Activated CD8-positive, alpha-beta memory T cell treated with anti-CD3 and anti-CD28 coated beads, Interleukin-2, amount 50 U/mL, for 4 hours (primary cell): ENCODE data around the gene GPR78.

Source experiments
- DNase-seq: peaks from one replicate; pipeline ENCODE4 v3.0.0-alpha.2; 2020

GPR78 gene, protein sequence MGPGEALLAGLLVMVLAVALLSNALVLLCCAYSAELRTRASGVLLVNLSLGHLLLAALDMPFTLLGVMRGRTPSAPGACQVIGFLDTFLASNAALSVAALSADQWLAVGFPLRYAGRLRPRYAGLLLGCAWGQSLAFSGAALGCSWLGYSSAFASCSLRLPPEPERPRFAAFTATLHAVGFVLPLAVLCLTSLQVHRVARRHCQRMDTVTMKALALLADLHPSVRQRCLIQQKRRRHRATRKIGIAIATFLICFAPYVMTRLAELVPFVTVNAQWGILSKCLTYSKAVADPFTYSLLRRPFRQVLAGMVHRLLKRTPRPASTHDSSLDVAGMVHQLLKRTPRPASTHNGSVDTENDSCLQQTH

DNA sequence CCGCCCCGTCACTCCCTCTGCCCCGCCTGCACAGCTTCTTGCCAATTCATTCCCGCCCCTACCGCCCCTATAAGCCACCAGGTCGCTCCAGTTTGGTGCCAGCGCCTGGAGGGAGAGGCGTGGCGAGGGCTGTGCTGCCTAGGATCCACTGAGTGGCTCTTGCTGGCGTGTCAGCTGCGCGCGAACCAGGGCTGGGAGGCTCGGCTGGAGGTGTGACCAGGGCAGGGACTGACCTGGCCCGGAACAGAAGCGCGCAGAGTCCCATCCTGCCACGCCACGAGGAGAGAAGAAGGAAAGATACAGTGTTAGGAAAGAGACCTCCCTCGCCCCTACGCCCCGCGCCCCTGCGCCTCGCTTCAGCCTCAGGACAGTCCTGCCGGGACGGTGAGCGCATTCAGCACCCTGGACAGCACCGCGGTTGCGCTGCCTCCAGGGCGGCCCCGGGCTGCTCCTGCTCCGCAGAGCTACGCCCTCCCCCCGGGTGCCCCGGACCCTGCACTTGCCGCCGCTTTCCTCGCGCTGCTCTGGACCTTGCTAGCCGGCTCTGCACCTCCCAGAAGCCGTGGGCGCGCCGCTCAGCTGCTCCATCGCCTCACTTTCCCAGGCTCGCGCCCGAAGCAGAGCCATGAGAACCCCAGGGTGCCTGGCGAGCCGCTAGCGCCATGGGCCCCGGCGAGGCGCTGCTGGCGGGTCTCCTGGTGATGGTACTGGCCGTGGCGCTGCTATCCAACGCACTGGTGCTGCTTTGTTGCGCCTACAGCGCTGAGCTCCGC, at the start of gene GPR78:
Gene GPR78 (plus strand): TSS at position 72 of the 773 bp plus-strand sequence. CDS start 591 bp downstream, at position 663.
- no peak for DNase-seq

DNA sequence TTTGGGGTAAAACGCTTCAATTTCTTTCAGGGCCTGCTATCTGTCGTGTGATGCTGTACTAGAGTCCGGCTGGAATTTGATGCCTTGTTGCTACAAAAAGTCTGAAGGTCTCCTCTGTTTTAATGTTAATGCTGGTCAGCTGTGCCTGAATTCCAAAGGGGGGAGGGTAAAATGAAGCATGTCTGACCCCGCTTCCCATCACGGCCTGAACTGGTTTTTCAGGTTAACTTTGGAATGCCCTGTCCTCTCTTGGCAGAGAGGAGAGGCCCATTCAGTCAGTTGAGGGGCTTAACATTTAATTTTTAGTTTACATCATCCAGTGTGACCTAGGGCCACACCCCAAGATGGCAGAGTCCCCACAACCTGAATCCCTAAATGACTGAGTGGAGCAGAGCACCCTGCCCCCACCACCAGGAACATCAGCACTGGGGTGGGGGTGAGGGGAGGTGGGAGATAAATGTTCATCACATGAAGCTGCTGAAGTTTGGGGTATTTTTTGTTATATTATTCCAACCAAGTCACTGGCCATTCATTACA, 47.9 kb upstream of the GPR78 start:
- DNase-seq = no peak

DNA sequence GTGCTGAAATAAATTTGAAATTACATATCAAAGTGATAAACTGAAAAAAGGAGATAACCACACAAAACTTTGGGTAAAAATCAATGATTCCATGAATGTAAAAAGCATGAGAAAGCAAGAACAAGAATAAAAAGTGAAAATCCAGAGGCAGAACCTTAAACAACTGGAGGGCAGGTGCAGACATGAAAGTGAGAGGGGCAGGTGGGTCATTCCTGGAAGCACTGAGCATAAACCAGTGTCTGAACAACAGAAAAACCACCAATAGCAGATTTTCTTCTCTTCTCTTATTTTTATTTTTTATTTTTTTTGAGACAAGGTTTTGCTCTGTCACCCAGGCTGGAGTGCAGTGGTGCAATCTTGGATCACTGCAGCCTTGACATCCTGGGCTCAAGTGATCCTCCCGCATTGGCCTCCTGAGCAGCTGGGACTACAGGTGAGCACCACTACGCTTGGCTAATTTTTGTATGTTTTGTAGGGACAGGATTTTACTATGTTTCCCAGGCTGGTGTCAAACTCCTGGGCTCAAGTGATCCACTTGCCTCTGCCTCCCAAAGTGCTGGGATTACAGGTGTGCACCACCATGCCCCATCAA, 46.8 kb upstream of the GPR78 start:
- DNase-seq = no peak

DNA sequence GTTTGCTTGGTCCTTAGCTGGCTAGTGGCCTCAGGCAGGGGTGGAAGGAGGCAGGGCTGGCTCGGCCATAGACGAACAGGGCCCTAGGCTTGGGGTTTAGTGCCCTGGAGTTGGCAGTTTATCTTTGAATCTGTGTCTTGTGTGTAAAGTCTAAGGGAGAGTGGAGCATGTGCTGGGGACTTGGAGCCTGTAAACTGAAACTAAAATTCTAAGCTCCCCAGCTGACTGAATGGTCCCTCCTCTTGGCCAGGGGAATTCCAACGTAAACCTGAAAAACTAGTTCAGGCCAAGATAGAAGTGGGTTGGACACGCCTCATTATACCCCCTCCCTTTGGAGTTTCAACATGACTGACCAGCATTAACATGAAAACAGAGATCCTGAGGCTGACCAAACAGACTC, 46.1 kb upstream of the GPR78 start:
- no peak for DNase-seq

DNA sequence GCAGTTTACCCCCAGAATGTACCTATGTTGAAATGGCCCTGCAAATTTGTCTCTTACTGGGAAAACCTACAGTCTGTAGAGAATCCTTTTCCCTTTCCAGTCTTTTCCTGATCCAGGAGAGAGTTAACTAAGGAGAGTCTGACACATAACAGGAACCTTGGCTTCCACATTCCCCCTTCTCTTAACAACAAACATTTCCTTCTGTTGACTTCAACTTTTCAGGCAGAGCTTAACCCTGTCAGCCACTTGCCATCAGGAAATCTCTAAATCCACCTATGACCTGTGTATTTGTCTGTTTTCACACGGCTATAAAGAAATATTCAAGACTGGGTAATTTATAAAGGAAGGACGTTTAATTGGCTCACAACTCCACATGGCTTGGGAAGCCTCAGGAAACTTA, 45.6 kb upstream of the GPR78 start:
- DNase-seq = no peak

DNA sequence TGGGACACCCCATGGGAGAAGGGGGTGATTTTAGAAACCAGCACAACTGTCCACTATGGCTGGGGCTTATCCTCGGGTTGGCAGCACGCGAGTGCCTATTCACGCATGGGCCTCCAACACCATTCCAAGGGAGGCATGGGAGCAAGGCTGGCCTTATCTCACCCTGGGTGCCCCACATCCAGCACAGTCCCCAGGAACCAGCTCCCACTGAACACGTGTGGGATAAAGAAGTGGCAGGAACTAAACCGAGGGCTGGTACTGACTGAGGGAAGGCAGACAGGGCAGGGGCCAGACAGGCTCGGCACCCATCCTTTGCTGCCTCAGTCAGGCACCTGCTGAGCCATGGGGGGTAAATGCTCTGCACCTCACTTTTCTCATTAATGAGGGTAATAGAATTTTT, 43.7 kb upstream of the GPR78 start:
- DNase-seq = no peak

DNA sequence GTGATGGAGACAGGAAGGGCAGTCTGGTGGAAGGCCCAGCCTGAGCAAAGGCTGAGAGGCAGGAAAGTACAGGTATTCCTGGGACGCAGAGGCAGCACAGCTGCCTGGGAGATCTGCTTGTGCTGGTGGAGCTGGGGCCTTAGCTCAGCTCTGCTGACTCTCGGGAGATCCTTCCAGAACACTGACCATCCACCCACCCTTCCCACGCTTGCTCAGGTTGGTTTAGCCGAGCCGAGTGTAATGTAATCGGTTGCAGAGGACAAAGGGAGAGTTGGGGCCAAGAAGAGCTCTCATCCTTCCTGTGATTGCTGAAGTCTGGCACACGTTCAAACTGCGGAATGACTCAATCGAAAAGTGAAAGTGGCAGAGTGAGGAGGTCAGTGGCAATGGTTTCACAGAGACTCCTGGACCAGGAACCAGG, 43.1 kb upstream of the GPR78 start:
- DNase-seq = no peak

DNA sequence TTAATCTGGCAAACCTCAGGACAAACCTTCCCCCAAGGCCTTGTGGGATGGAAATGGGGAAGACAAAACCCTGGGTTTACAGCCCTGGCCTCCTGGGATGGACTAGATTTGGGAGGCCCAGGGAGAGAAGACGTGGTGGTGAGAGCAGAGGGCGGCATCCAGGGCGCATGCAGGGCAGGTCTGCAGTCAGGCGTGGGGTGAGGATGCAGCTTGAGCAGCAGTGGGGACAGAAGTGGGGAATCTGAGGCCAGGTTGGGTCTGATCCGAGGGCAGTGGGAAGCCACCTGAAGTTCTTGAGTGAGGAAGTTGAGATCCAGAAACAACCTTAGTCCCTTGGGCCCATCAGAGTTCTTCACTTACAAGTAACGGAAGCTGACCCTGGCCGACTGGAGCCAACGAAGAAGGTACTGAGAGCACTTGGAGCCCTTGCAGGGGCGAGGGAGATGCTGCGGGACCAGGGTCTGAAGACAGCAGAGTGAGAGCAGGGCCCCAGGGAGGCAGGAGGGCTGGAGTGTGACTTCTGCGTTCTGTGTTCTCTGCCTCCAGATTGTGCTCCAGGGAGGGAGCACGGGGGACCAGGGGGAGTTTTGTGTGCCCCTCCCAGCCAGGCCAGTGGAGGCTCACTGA, 42.0 kb upstream of the GPR78 start:
- no peak for DNase-seq

DNA sequence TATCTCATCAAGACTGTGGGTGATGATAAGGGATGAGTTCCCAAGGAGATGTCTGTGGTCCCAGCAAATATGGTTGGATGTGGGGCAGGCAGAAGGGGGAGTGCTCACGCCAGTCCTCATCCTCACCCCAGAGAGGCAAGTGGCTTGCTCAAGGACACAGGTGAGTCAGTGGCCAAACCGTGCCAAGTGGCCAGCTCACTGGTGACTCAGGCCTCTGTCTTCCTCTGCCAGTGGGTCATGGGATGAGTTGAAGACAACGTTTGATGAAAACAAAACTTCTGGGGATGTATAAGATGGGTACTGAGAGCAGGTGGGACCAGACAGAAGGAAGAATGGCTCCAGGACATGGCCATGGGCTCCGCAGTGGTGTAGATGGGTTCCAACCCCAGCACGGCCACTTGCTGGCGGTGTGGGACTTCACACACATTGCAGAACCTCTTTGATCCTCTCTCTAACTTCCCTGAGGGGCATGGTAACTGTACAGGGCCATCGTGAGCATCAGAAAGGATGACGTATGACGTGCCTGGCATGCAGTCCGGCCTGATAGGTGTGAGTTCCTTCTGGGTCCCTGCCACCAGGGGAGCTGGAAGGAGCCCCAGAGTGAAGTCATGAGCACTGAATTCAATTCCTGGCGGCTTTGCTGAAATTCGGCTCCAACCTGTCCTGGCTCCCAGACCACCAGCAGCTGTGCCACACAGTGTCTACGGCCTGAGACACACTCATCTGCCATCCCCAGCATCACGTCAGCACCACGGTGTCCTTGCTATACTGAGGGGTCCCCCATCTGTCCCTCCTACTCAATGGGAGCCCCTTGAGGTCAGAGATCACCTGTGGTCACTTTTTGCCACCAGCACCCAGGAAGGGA, 41.3 kb upstream of the GPR78 start:
- no peak for DNase-seq

DNA sequence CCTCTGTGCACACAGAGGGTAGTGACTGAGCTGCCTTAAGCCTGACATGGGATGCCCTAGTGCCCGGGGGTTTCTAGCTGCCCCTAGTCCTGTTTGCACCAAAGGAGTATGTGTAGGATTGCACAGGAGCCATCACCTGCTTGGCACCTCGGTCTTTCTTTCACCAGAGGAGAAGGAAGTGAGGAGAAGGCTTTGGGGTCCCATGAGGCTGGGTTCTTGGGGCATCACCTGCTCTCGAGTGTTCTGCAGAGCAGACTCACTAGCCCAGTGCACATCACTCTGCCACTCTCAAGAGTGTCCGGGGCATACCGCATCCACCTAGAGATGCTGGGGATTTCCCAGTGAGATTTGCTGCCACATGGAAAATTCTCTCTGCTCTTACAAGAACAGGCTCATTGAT, 40.5 kb upstream of the GPR78 start:
- DNase-seq = no peak

DNA sequence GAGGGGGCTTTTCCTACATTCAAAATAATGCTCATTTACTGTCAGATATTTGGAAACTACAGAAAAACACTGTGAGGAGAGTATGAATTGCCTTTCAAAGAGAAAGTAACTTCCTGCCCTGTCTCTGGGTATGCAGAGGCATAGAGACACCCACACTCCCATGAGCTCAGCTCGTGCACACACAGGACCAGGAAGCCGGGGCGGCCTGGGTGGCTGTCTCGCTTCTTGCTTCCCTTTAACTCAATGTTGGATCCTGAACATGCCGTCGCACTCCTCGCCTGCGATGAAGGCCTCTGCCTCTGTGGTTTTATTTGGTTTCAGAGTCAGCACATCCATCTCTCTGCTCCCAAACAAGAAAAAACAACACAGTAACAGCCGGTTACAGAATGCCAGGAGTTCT, 40.1 kb upstream of the GPR78 start:
- DNase-seq = no peak

DNA sequence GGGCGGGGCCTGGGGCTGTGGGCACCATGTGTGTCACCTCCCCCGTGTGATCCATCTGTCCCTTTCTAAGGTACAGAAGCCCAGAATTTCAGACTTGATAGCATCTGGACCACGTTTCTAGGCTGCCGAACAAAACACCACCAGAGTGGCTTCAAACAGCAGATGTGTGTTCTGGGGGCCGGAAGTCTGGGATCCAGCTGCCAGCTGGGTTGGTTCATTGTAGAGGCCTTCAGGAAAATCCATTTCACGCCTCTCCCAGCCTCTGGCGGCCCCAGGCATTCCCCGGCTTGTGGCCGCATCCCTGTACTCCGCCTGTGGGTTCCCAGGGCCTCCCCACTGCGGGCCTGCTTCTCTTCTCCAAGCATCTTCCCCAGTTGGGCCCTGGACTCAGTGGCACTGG, 39.6 kb upstream of the GPR78 start:
- DNase-seq = no peak

DNA sequence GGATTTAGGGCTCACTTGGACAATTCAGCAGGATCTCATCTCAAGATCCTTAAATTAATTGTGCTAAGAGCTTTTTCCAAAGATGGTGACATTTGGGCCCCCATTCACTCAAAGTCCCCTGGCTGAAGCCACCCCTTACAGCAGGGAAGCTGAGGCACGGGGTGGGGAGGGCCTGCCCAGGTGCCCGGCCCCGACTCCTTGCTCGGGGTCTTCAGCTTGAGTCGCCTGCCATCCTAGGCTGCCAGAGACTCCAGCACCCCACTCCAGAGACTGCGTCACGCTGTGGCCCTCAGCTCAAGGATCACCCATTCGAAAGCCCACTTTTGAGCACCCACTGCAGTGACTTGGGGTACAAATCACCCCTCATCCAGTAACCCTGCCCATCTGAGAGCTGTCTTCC, 39.2 kb upstream of the GPR78 start:
- DNase-seq = no peak

DNA sequence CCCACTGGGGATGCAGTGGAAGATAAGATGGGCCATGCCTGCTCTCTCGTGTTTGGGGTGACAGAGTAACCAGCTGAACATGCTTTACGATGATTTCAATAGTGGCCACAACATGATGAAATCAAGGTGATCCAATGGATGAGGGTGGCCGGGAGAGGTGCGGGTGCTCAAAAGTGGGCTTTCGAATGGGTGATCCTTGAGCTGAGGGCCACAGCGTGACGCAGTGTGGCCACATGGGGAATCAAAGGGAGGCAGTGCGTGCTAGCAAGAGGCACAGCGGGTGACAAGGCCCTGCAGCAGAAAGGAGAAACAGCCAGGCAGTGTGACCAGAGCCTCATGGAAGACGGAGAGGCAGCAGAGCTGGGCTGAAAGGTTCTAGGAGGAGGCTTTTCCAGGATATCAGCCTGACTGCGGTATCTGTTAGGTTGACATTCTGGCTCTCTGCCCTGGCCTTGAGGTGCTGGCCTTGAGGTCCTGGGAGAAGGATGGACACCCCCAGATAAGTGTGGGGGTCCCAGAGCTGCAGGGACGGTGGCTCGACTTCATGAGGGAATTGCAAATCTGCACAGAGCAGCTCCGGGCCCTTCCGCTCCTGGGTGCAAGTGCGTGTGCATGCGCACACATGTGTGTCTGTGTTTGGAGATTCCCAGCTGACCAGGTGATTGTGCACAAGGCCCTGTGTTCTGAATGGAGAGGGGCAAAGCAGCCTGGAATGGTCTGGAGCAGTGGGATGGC, 38.0 kb upstream of the GPR78 start:
- no peak for DNase-seq

DNA sequence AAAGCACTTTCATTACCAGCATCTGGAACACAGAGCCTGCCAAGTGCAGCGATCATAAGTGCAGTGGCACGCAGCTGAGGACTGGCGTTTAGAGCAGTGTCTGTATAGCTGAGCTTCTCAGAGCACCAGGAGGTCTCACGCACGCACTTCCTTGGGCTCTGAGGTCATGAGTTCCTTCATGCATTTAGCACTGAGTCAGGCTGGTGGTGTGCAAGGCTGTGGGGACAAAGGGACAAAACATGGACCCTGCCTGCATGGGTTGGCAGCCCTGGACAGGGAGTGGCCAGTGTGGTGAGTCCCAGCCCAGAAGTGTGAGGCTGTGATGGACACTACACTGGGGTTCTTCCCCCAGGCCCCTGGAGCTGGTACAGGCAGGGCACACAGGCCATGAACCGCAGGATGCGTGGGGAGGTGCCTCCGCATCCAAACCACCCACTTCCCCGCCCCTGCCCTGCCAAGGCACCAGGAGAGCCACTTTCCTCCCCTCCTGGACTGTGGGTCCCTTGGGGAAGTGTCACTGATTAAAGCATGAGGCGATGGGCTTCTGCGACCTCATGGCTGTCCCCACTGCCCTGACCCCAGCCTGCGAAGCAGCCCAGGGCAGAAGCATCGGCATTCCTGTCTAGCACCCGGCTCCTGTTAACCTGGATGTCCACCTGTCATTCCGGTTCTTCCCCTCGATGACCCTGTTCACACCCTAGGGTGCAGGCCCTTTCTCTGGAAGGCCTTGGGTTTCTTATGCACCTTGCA, 37.2 kb upstream of the GPR78 start:
- no peak for DNase-seq

DNA sequence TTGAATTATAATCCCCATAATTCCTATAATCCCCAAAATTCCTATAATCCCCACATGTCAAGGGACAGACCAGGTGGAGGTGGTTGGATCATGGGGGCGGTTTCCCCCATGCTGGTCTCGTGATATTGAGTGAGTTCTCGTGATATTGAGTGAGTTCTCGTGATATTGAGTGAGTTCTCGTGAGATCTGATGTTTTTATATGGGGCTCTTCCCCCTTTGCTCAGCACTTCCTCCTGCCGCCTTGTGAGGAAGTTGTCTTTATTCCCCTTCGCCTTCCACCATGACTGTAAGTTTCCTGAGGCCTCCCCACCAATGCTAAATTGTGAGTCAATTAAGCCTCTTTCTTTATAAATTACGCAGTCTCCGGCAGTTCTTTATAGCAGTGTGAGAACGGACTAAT, 36.6 kb upstream of the GPR78 start:
- DNase-seq = no peak

DNA sequence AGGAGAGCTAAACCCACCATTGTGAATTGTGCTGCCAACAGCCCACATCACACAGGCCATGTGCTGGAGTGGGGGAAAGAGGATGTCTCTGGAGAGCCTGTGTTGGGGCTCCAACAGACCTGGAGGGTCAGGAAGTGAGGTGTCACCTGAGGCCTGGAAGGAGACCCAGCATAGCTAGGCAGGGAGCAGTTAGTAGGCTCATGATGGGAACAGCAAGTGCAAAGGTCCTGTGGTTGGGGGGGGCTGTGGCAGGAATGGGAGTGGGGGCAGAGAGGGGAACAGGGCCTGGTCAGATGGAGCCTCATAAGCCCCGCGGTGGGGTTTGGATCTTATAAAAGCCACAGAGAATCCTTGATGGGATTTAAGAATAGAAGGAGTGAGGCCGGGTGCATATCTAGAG, 35.9 kb upstream of the GPR78 start:
- no peak for DNase-seq

DNA sequence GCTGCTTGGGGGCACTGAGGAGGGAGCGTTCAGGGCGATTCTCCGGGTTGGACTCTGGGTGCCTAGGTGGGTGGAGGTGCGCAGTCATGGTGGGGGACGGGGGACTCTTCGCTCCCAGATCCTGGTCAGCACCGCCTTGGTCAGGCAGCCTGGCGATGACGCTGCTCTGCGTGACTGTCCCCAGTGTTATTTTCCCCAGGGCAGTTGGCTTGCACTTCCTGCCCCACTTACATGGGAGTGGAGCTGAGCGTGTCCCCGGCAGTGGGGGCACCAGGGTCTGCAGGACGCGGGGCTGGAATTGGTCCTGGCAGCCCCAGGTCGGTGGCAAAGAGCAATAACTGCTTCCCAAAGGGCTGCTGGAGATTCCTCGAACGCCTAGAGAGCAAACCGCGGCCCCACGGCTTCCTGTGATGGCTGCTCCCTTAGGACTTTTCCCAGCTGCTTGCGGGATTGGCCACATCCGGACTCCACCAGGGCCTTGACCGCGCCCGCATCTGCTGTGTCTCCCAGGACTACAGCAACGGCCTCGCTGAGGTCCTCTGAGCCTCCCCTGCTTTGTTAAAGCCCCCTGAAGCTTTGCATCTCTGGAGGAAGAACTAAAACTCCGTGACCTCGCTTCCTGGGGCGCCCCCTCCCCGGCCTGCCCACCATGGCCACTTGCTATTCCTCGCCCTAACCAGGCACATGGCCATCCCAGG, 35.3 kb upstream of the GPR78 start:
- no peak for DNase-seq

DNA sequence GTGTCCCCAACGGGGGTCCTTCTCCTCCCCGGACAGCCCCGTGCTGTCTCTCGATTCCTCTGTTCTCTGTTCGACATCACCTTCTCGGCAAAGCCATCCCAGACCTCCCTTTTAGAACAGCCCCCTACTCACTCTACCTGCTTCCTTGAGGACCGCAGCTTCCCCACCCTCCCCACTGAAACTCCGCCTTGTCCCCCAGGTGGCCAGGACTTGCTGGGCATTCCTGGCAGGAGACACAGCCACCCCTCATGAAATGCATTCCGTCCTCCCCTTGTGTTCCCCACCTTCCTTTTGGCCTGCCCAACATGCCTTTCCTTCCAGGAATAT, 34.8 kb upstream of the GPR78 start:
- no peak for DNase-seq

DNA sequence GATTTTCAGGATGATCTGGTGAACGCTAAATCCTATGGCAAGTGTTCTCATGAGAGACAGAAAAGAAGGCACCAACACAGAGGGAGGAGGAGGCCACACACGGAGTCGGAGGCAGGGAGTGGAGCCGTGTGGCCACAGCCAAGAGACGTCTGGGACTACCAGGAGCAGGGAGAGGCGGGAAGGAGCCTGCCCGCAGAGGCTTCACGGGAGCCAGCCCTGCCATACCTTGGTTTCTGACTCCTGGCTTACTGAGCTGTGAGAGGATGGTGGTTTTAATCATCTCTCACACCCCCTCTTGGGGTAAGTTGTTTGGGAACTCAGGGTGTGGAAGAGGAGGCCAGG, 33.5 kb upstream of the GPR78 start:
- no peak for DNase-seq
